Measurements from ENCODE around the gene LDLRAD4. TPM values are rescaled to one million over a fixed set of nuclear protein-coding genes. Genes with fewer than 3 reads are reported as not detected.

LDLRAD4 gene
- total and polyA plus RNA-seq, 2 donors (not counting 1 experiment from before 2014, with no cell fraction given), result 13.9 to 35.7 TPM

DNA sequence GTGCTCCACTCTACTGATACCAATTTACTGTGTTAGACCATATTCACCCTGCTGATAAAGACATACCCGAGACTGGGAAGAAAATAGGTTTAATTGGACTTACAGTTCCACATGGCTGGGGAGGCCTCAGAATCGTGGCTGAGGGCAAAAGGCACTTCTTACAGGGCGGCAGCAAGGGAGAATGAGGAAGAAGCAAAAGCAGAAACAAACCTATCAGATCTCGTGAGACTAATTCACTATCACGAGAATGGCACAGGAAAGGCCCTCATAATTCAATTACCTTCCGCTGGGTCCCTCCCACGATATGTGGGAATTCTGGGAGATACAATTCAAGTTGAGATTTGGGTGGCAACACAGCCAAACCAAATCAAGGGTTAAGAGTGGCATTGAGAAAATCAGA lies 65.2 kb downstream of the LDLRAD4 start:
- ChIA-PET CTCF (no interaction called here), POLR2A (no interaction called here)
- Histone ChIP-seq H3K27ac (ENCODE audit: low read length in 2 of 2) (no peak overlapping the region), H2AFZ (ENCODE audit: insufficient read depth, low read depth, low read length, poor library complexity, severe bottlenecking) (no peak overlapping the region), H3K4me1 (ENCODE audit: control insufficient read depth in 2 of 2, insufficient read depth in 2 of 2, low read length in 2 of 2) (peaks cover 0 to 16% of the 10 kb centered on the region in 2 donors), H3K4me2 (replicated peaks; ENCODE audit: low read depth, low read length, poor library complexity, severe bottlenecking) (no peak overlapping the region), H4K20me1 (ENCODE audit: control insufficient read depth, insufficient read depth, low read length, poor library complexity, severe bottlenecking) (no peaks in the 10 kb centered on the region), H3K79me2 (ENCODE audit: control insufficient read depth, insufficient read depth, low read length) (no peaks in the 10 kb centered on the region), H3K4me3 (ENCODE audit: control extremely low read depth in 1 of 5, extremely low read depth in 1 of 5, insufficient read depth in 1 of 5, low read depth in 2 of 5, low read length in 4 of 5) (no peak overlapping the region), H3K9ac (ENCODE audit: low read length) (no peak overlapping the region), H3K9me3 (ENCODE audit: control extremely low read depth in 1 of 3, control insufficient read depth in 2 of 3, insufficient read depth in 1 of 3, low read length in 2 of 3) (peaks cover 0 to 11% (median 0%) of the 10 kb centered on the region in 3 donors), H3K27me3 (replicated peaks in 1 of 4; ENCODE audit: control extremely low read depth in 1 of 4, control insufficient read depth in 3 of 4, insufficient read depth in 4 of 4, low read length in 3 of 4) (no peaks in the 10 kb centered on the region), H3K36me3 (replicated peaks in 1 of 2; ENCODE audit: control extremely low read depth in 1 of 2, control insufficient read depth in 1 of 2, extremely low read depth in 1 of 2, insufficient read depth in 2 of 2, low read length in 1 of 2) (no peaks in the 10 kb centered on the region)
- intact Hi-C loops (cut with micrococcal nuclease), result no loop called here
- Mint-ChIP-seq H3K27ac (no peak overlapping the region), H3K27me3 (peaks cover 7% of the 10 kb centered on the region), H3K9me3 (ENCODE audit: insufficient read depth) (no peaks in the 10 kb centered on the region), H3K4me3 (no peak overlapping the region), H3K4me1 (peaks cover 12% of the 10 kb centered on the region)
- TF ChIP-seq, protein P1, sequence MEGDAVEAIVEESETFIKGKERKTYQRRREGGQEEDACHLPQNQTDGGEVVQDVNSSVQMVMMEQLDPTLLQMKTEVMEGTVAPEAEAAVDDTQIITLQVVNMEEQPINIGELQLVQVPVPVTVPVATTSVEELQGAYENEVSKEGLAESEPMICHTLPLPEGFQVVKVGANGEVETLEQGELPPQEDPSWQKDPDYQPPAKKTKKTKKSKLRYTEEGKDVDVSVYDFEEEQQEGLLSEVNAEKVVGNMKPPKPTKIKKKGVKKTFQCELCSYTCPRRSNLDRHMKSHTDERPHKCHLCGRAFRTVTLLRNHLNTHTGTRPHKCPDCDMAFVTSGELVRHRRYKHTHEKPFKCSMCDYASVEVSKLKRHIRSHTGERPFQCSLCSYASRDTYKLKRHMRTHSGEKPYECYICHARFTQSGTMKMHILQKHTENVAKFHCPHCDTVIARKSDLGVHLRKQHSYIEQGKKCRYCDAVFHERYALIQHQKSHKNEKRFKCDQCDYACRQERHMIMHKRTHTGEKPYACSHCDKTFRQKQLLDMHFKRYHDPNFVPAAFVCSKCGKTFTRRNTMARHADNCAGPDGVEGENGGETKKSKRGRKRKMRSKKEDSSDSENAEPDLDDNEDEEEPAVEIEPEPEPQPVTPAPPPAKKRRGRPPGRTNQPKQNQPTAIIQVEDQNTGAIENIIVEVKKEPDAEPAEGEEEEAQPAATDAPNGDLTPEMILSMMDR (IDR thresholded peaks at IDR 0.05), result no peak
- TF ChIP-seq EZH2 (IDR thresholded peaks at IDR 0.05; ENCODE audit: borderline replicate concordance, insufficient read depth, low read depth, low read length, poor library complexity, severe bottlenecking), result no peak
- ATAC-seq (ENCODE audit: low read depth) (no peak), DNase-seq (no peak)
- WGBS (ENCODE audit: insufficient coverage), result no CpG with 5 or more reads among the region's 7 CpGs

DNA sequence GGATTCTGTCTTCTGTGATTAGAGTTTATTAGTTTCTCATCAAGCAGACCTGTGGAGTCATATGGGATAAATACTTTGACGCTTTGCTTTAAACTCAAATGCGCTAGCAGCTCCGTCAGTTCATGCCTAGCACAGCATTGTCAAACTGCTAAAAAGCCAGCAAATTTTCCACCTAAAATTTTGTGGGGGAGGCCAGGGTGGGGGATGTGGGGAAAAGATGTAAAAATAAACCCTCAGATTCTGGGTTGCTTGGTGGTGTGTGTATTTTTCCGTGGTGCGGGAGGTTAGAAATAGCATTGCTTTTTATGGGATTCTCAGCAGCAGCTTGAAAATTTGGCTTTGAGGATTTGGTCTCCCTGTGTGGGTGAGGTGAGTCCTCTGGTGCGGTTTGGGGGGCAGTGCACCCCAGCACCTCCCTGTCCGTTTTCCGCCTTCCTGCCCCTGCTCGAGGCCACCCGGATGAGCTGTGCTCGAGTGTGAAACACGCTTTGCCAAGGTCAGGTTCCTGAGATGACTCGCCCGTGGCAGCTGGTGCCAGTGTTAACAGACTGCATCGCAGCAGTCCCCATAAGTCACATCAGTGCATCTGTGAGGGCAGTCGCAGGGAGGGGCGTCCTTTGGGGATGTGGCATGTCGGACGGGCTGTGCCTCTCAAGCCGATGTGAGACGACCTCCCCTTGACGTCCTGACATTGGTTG lies 65.9 kb downstream of the LDLRAD4 start:
- H3K27me3 ChIP-seq (replicated peaks in 1 of 4; ENCODE audit: control extremely low read depth in 1 of 4, control insufficient read depth in 3 of 4, insufficient read depth in 4 of 4, low read length in 3 of 4), result no peaks in the 10 kb centered on the region
- Mint-ChIP-seq H3K27me3 (peaks cover 7% of the 10 kb centered on the region), H3K4me1 (peaks cover 6% of the 10 kb centered on the region), H3K27ac (no peak overlapping the region), H3K9me3 (ENCODE audit: insufficient read depth) (no peaks in the 10 kb centered on the region), H3K4me3 (no peak overlapping the region)
- no peaks in the 10 kb centered on the region for H3K36me3 ChIP-seq (replicated peaks in 1 of 2; ENCODE audit: control extremely low read depth in 1 of 2, control insufficient read depth in 1 of 2, extremely low read depth in 1 of 2, insufficient read depth in 2 of 2, low read length in 1 of 2)
- no peak for ATAC-seq (ENCODE audit: low read depth)
- H3K9me3 ChIP-seq (ENCODE audit: control extremely low read depth in 1 of 3, control insufficient read depth in 2 of 3, insufficient read depth in 1 of 3, low read length in 2 of 3), result peaks cover 0 to 6% (median 0%) of the 10 kb centered on the region in 3 donors
- intact Hi-C loops (cut with micrococcal nuclease), result no loop called here
- no peak overlapping the region for H3K27ac ChIP-seq (ENCODE audit: low read length in 2 of 2)
- no peak overlapping the region for H3K4me3 ChIP-seq (ENCODE audit: control extremely low read depth in 1 of 5, extremely low read depth in 1 of 5, insufficient read depth in 1 of 5, low read depth in 2 of 5, low read length in 4 of 5)
- no peak for DNase-seq
- 90% methylated on average over 21 of the region's 22 CpGs for WGBS (ENCODE audit: insufficient coverage)
- ChIA-PET POLR2A (no interaction called here), CTCF (no interaction called here)
- no peaks in the 10 kb centered on the region for H4K20me1 ChIP-seq (ENCODE audit: control insufficient read depth, insufficient read depth, low read length, poor library complexity, severe bottlenecking)
- H2AFZ ChIP-seq (ENCODE audit: insufficient read depth, low read depth, low read length, poor library complexity, severe bottlenecking), result no peak overlapping the region
- H3K79me2 ChIP-seq (ENCODE audit: control insufficient read depth, insufficient read depth, low read length), result no peaks in the 10 kb centered on the region
- H3K4me1 ChIP-seq (ENCODE audit: control insufficient read depth in 2 of 2, insufficient read depth in 2 of 2, low read length in 2 of 2), result peaks cover 0 to 9% of the 10 kb centered on the region in 2 donors
- H3K4me2 ChIP-seq (replicated peaks; ENCODE audit: low read depth, low read length, poor library complexity, severe bottlenecking), result no peak overlapping the region
- TF ChIP-seq EZH2 (IDR thresholded peaks at IDR 0.05; ENCODE audit: borderline replicate concordance, insufficient read depth, low read depth, low read length, poor library complexity, severe bottlenecking), result no peak
- TF ChIP-seq, protein P1 (IDR thresholded peaks at IDR 0.05), result no peak
- H3K9ac ChIP-seq (ENCODE audit: low read length), result no peak overlapping the region
